ENCODE measurements around the gene KTN1.

Gene KTN1

GRCh38 chr14:55579724-55580469, at the start of gene KTN1:
KTN1 (plus strand) TSS chr14:55580207; CDS start chr14:55612049, 31,842 bp downstream.
- peak; percentile 72 for DNase-seq

DNA sequence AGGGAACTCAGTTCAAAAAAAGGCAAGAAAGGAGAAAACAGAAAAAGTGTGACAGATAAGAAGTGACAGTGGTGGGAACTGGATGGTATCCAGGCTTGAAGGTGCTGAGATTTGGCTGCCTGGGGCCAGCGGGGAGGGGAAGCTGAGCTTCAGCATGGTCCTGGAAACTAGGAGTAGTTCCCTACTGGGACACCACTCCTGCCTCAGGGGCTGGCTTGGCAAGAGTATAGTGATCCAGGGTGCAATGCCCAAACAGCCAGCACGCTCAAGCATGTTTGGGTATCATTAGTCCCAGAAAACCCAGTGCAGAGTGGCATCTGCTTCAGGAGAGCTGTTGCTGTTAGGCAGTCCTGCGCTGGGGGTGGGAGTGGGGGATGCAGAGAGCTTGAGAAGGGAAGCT, 49.5 kb upstream of the KTN1 start:
- DNase-seq: no peak

- no peak for DNase-seq
Measured at GRCh38 chr14:55532645-55533344, 47.2 kb upstream of the KTN1 start.

DNA sequence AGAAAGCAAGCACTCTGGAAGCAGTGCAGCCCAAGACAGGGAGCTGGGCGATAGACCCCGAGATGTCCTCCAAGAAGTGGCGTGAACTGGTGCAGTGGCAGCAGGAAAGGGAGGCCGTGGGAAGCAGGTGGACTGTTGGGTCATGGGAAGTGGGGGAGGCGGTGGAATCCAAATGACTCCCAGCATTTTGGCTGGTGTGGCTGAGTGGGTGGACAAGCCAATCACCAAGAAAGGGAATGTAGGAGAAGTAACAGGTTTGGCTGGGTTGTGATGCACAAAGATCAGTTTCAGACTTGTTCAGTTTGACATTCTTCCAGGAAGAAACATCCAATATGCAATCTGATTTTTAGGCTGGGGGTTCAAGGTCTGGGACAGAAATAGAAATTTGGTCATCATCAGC, 46.0 kb upstream of the KTN1 start:
- no peak for DNase-seq

DNA sequence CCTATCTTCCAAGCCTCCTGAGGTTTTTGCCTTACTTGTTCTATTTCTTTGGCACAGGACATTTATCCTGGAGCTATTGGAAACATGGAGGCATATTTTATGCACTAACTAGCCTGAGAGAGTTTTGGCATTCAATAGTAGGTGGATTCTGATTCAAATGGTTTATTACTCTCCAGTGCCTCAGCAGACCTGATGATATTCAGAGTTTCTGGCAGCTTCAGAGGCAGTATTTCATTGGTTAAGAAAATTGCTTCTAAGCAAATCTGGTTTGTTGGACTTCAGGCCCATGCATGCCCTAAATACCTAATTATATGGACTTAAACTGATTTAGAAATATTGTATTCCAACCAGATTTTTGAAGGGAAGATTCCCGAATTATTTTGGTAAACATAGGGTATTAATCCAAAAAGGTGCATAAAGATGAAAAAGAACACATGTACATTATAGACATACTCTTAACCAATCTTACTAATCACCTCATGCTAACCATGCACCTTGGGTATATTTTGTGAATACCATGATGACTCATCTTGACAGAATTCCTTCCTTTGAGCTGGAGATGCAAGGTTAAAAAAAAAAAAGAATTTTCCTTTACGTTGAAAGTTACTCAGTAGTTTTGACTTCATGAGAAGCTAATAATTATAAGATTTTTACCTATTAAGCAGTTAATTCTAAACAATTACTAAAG, 44.3 kb upstream of the KTN1 start:
- DNase-seq: no peak

DNA sequence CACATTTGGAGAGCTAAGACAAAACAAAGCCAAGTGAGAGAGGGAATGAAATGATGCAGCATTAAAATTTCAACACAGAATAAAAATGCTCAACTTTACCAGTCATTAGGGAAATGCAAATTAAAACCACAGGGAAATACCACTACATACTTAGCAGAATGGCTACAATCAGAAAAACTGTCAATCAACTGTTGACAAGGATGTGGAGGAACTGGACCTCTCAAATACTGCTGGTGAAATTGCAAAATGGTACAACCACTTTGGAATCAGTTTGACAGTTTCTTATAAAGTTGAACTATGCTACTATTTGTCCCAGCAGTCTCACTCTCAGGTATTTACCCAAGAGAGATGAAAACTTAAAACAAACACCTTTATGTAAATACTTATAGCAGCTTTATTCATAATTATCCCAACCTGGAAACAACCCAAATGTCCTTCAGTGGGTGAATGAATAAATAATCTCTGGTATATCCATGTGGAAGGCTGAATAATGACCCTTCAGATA, 43.8 kb upstream of the KTN1 start:
- DNase-seq: peak; percentile 46

GRCh38 chr14:55537782-55538181, 42.2 kb upstream of the KTN1 start:
- DNase-seq: no peak

- no peak for DNase-seq
Measured at GRCh38 chr14:55539975-55540374, 40.0 kb upstream of the KTN1 start.

DNA sequence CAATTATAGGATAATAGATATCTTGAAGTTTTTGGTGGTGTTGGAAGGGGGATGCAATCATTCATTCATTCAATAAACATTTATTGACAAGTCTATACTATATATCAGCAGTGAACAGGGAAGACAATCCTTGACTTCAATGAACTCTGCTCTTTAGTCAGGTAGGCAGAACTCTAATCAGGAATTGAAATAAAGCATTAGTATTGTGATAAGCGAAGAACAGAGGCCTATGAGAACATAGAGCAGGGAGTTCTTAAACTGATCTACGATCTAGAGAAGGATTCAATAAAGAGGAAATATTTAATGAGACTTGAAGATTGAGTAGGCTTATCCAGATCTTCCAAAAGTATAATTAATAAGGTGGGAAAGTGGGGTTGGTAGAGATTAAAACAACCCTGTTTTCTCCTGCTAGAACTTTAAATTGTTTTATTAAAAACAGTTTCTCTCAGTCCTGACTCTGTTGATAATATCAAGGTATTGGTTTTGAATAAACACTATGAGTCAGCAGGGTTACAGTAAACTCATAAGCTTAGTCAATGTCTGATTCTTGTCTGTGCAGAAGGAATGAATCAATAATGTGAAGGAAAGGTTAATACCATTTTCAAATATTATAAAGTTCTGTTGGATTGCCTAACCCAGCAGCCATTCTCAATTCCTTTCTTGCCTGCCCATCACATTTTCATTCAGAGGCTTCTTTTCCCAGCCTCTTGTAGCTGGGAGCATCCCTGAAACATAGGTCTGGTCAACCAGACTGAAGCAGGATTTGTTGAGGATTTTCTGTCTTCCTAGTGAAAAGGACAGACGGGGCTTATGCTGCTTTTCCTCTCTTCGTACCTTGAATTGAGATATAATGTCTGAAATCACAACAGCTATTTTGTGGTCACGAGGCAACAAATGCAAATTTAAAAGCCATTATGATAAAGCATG, 38.9 kb upstream of the KTN1 start:
- DNase-seq: no peak

DNA sequence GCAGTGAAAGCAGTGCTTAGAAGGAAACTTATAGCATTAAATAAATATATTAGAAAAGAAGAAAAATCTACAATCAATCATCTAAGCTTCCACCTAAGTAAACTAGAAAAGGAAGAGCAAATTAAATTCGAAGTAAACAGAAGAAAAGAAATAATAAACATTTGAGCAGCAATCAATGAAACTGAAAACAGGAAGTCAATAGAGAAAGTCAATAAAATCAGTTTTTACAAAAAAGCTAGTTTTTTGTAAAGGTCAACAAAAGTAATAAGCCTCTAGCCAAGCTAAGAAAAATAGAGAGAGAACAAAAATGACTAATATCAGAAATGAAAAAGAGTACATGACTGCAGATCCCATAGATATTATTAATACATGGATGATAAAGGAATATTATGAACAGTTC, 34.2 kb upstream of the KTN1 start:
- no peak for DNase-seq

- no peak for DNase-seq
Measured at GRCh38 chr14:55546212-55546874, 33.7 kb upstream of the KTN1 start.

GRCh38 chr14:55547650-55548315, 32.2 kb upstream of the KTN1 start:
- no peak for DNase-seq

GRCh38 chr14:55553791-55554190, 26.2 kb upstream of the KTN1 start:
- DNase-seq: no peak

DNA sequence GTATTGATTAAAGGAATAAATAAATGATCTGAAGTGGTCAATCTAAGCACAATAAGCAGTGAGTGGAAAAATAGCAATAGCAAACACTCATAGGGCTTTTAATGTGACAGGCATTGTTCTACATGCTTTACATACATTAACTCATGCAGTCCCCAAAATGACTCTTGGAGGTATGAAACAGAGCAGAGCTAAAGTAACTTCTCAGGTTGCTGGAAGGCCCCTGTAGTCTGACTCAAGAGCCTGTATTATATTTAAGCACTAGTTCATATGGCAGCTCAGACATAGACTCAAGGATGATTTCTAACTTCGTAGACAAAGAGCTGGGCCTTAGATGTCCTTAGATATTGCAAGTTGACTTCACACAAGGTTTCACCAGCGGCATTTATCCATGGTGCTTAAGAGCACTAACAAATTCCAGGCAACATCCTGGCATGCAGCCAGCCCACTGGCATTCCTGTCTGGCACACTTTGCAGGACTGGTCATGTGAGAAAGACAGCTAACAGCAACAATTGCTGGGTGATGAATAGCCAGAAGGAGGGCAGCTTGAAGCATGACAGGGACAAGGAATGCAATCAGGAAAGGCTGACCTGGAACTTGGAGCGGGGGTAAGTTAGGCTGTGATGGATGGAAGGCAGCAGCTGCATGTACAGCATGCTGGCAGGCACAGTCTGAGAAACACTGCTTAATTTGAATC, 22.9 kb upstream of the KTN1 start:
- peak; percentile 98 for DNase-seq

DNA sequence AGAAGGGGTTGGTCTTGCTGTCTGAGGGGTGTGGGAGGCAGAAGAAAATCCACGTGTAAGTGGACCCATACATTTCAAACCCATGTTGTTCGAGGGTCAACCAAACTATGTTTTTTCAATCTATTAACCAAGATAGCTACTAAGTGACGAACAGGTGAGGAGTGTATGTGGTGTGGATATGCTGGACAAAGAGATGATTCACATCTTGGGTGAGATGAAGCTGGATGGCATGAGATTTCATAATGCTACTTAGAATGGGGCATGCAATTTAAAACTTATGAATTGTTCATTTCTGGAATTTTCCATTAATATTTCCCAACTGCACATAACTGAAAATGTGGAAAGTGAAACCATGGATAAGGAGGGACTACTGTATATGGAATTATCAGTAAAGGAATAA, 17.9 kb upstream of the KTN1 start:
- DNase-seq: no peak

DNA sequence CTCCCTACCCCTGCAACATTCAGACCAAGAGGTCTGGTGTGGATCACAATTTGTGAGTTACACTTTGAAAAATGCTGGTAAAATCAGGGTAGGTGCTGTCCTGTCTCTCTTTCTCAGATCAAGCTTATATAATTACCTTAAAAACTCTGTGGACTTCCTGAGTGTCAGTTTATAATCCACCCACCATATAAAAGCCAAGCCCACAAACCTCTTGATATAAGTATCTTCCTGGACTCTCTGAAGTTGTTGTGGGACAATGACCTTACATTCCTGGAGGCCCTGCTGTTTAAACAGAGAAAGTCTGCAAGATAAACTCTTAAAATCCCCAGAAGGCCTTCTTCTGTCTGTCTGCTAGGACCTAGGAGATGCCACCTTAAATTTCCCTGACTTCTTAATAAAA, 11.4 kb upstream of the KTN1 start:
- DNase-seq: no peak

DNA sequence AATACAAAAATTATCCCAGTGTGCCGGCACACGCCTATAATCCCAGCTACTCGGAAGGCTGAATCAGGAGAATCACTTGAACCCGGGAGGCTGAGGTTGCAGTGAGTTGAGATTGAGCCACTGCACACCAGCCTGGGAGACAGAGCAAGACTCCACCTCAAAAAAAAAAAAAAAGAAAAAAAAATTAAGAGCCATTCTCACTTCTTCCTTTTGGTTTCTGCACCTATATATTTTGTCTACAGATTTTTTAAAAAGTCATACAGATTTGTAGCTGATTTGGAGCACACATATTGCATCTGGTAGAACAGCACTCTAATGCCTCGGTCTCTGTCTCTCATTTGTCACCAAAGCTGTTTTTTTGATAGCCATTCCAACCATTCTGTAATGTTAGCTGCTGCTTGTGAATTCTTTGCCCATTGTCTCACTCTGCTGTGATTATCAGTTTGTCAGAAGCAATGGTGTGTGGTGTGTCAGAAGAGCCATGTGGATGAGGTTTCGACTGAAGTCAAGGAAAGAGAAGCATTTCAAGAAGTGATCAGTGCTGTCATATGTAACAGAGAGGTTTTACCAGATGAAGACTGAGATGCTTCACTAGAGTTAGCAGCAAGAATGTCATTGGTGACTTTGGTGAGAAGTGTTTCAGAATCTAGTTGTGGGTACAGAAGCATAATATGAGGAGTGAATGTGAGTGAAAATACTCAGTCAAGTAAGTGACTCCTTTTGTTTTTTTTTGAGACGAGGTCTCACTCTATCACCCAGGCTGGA, 8.7 kb upstream of the KTN1 start:
- DNase-seq: no peak

DNA sequence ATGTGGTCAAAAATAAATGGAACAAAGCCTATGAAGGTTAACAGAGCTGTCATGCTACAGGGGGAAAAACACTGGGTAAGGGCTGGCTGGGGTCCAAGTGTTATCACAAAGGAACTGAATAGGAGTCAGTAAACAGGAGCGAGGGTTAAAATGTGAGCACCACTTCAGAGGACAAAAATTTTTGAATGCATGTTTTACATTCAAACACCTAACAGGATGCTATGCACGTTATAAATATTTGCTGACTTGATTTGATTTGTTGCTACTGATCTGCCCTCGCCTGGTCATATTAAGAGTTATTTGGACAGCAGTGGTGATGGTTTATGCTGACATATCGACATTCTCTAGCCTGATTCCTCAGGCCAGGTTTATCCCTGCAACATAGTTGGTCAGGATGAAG, 7.4 kb upstream of the KTN1 start:
- DNase-seq: peak; percentile 97

- DNase-seq: no peak
Measured at GRCh38 chr14:55574988-55575387, 5.0 kb upstream of the KTN1 start.

- no peak for DNase-seq
Measured at GRCh38 chr14:55577229-55577628, 2.8 kb upstream of the KTN1 start.

Measured in NCI-H2029 treated with DMSO at 0.1 percent for 48 hours (cell line).